Erythroblast (primary cell): ENCODE results near the gene SNAPC3.

Experiments
- GATA1 ChIP-seq: IDR thresholded peaks from 2 replicates; pipeline ENCODE4 v1.6.1; 2011; ENCODE audit warnings: low read depth, mild to moderate bottlenecking, control low read depth, low read length, moderate library complexity
- POLR2A ChIP-seq: IDR thresholded peaks from 2 replicates; pipeline ENCODE4 v1.6.1; 2011; ENCODE audit warnings: mild to moderate bottlenecking, low read length

DNA sequence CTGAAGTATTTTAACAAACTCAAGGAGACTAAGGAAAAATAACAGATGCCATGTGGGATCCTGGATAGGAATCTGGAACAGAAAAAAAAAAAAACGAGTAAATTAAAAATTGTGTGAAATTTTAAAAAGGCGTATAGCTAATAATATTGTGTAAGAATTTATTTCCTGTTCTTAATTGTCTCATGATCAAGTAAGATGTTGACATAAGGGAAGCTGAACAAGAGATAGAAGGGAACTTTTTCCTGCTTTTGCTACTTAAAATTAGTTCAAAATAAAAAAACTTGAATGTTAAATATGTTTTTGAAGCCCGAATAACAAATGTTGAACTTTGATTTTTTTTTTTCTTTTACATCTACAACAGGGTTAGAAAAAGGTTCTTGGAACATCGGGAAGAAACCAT, 10.5 kb downstream of the SNAPC3 start:
- TF ChIP-seq POLR2A (no peak), GATA1 (no peak)
